Liver (tissue), 9 donors: ENCODE measurements around the gene CCDC8. TPM values are rescaled to one million over a fixed set of nuclear protein-coding genes. Genes with fewer than 3 reads are reported as not detected.

ENCODE experiments used
- DNase-seq: peaks from one replicate; pipeline ENCODE4 v3.0.0-alpha.2; 2017; ENCODE audit warnings: low spot score
- H3K27ac ChIP-seq, 2 donors: one replicate each; pipeline ENCODE4 v1.7.0; 2013; ENCODE audit warnings: inconsistent platforms in 2 of 2, low read length in 2 of 2, control low read depth in 1 of 2, low read depth in 1 of 2, mild to moderate bottlenecking in 1 of 2
- H3K27me3 ChIP-seq, 4 donors: one replicate each; pipeline versions ENCODE4 v1.6.1 to v1.7.0; 2013; ENCODE audit warnings: low read length in 3 of 4, inconsistent platforms in 1 of 4, mild to moderate bottlenecking in 1 of 4, moderate library complexity in 1 of 4; ENCODE audit not compliant: control insufficient read depth in 4 of 4, insufficient read depth in 4 of 4
- H3K36me3 ChIP-seq, 4 donors: one replicate each; pipeline versions ENCODE4 v1.6.1 to v1.7.0; 2013; ENCODE audit warnings: low read length in 3 of 4, mild to moderate bottlenecking in 3 of 4, low read depth in 1 of 4, moderate library complexity in 1 of 4; ENCODE audit not compliant: control insufficient read depth in 4 of 4, insufficient read depth in 3 of 4
- H3K4me1 ChIP-seq, 4 donors: one replicate each; pipeline versions ENCODE4 v1.6.1 to v1.7.0; 2013; ENCODE audit warnings: low read length in 3 of 4, mild to moderate bottlenecking in 3 of 4, moderate library complexity in 1 of 4; ENCODE audit not compliant: control insufficient read depth in 4 of 4, insufficient read depth in 4 of 4
- H3K4me3 ChIP-seq, 3 donors: one replicate each; pipeline versions ENCODE4 v1.6.1 to v1.7.0; 2013; ENCODE audit warnings: low read length in 3 of 3, control low read depth in 1 of 3, low read depth in 1 of 3, mild to moderate bottlenecking in 1 of 3
- H3K9ac ChIP-seq, 2 donors: one replicate each; pipeline ENCODE4 v1.7.0; 2013; ENCODE audit warnings: low read length in 2 of 2, mild to moderate bottlenecking in 2 of 2, moderate library complexity in 2 of 2, control low read depth in 1 of 2, low read depth in 1 of 2
- H3K9me3 ChIP-seq, 4 donors: one replicate each; pipeline versions ENCODE4 v1.6.1 to v1.7.0; 2013; ENCODE audit warnings: low read length in 3 of 4; ENCODE audit not compliant: control insufficient read depth in 4 of 4
- EGR1 ChIP-seq, 2 donors: IDR thresholded peaks; 2 replicates each; pipeline ENCODE4 v1.6.1; 2016 to 2018; ENCODE audit warnings: antibody characterized with exemption in 2 of 2, low read depth in 2 of 2
- FOXA1 ChIP-seq: IDR thresholded peaks from 2 replicates; pipeline ENCODE4 v1.6.1; 2016; ENCODE audit warnings: antibody characterized with exemption
- FOXA2 ChIP-seq: IDR thresholded peaks from 2 replicates; pipeline ENCODE4 v1.6.1; 2016; ENCODE audit warnings: antibody characterized with exemption
- GABPA ChIP-seq, 2 donors: IDR thresholded peaks in 1 of 2; conservative IDR thresholded peaks in 1 of 2; 2 replicates each; pipeline ENCODE4 v1.6.1; 2016; ENCODE audit warnings: antibody characterized with exemption in 2 of 2, mild to moderate bottlenecking in 1 of 2, moderate library complexity in 1 of 2
- HNF4A ChIP-seq, 2 donors: conservative IDR thresholded peaks; 2 replicates each; pipeline ENCODE4 v1.6.1; 2016; ENCODE audit warnings: antibody characterized with exemption in 2 of 2, mild to moderate bottlenecking in 2 of 2
- HNF4G ChIP-seq: IDR thresholded peaks from 2 replicates; pipeline ENCODE4 v1.6.1; 2016; ENCODE audit warnings: antibody characterized with exemption
- JUND ChIP-seq, 2 donors: IDR thresholded peaks; 2 replicates each; pipeline ENCODE4 v1.6.1; 2016; ENCODE audit warnings: antibody characterized with exemption in 2 of 2
- NR2F2 ChIP-seq: IDR thresholded peaks from 2 replicates; pipeline ENCODE4 v1.6.1; 2016; ENCODE audit warnings: antibody characterized with exemption
- RAD21 ChIP-seq, 2 donors: IDR thresholded peaks; 2 replicates each; pipeline ENCODE4 v1.6.1; 2016; ENCODE audit warnings: antibody characterized with exemption in 2 of 2, mild to moderate bottlenecking in 2 of 2
- RXRA ChIP-seq, 2 donors: IDR thresholded peaks; 2 replicates each; pipeline ENCODE4 v1.6.1; 2017 to 2018; ENCODE audit warnings: antibody characterized with exemption in 2 of 2, mild to moderate bottlenecking in 1 of 2
- SP1 ChIP-seq: IDR thresholded peaks from 2 replicates; pipeline ENCODE4 v1.6.1; 2018; ENCODE audit warnings: antibody characterized with exemption, mild to moderate bottlenecking
- YY1 ChIP-seq: IDR thresholded peaks from 2 replicates; pipeline ENCODE4 v1.6.1; 2016; ENCODE audit warnings: antibody characterized with exemption, mild to moderate bottlenecking
- WGBS: extraction: QIAGEN DNeasy Blood & Tissue Kit; methylation state at CpG from one replicate; pipeline ENCODE4 v1.1.7; 2013; 5-methylcytosine and 5-hydroxymethylcytosine counted together
- polyA plus RNA-seq, 2 donors: library from polyadenylated mRNA; stranded (reverse) in 1 of 2; unstranded in 1 of 2; fragments of 200-250 nt in 1 of 2; fragments of >200 nt in 1 of 2; fragmentation: Nextera tagmentation in 1 of 2; extraction: Ambion mirVana in 1 of 2; gene quantifications; one replicate each; pipeline versions ENCODE4 v1.2.1 to v1.2.3, GENCODE V29; 2013 to 2015
- total RNA-seq, 2 donors: library from RNA; depleted of rRNA; stranded (reverse); fragments of >200 nt; gene quantifications; one replicate each; pipeline ENCODE4 v1.2.3, GENCODE V29; 2014
- TF ChIP-seq, protein P1 (sequence below): fragments of 150-350 bp; IDR thresholded peaks from 2 replicates; pipeline ENCODE4 v1.5.1; 2017; ENCODE audit warnings: improper control_type of control experiment, low read depth, low read length; ENCODE audit not compliant: missing input control
- TF ChIP-seq, protein P2 (sequence below): IDR thresholded peaks from 2 replicates; pipeline ENCODE4 v1.6.1; 2016; ENCODE audit warnings: antibody characterized with exemption
- TF ChIP-seq, protein P3 (sequence below): IDR thresholded peaks from 2 replicates; pipeline ENCODE4 v1.6.1; 2016; ENCODE audit warnings: antibody characterized with exemption, mild to moderate bottlenecking
- TF ChIP-seq, protein P4 (sequence below): IDR thresholded peaks from 2 replicates; pipeline ENCODE4 v1.6.1; 2016; ENCODE audit warnings: antibody characterized with exemption
- TF ChIP-seq, protein P5 (sequence below): IDR thresholded peaks from 2 replicates; pipeline ENCODE4 v1.6.1; 2016; ENCODE audit warnings: antibody characterized with exemption
- donor health status: healthy.
- donor health status: healthy.
- donor health status: healthy.
- donor health status: healthy.
- donor health status: healthy.

CCDC8 gene
- total and polyA plus RNA-seq, 4 donors = 0.18 to 5.9 (median 0.62) TPM

DNA sequence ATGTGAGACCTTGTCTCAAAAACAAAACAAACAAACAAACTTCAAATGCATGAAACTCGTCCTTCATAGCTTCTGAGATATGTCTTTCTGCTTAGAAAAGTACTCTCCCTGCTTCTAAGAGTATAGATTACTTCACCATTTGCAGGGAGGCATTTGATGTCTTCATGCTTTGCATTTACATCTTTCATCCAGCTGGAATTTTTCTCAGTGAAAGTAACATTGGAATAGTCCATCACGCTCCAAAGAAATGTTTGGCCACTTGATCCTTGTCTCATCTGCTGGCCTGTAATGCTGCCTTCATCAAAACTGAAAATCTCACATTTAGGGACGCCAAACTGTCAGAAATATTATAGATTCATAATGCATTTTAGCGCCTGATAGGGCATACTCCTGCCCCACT lies 38.8 kb upstream of the CCDC8 start:
- TF ChIP-seq GABPA (IDR thresholded peaks at IDR 0.05 in 1 of 2, conservative IDR thresholded peaks at IDR 0.05 in 1 of 2) (no peak), NR2F2 (no peak), HNF4G (no peak), HNF4A (conservative IDR thresholded peaks at IDR 0.05) (no peak), SP1 (no peak), FOXA2 (no peak), JUND (IDR thresholded peaks at IDR 0.05) (no peak), RAD21 (IDR thresholded peaks at IDR 0.05) (no peak), RXRA (IDR thresholded peaks at IDR 0.05) (no peak), YY1 (no peak)
- TF ChIP-seq, protein P1, sequence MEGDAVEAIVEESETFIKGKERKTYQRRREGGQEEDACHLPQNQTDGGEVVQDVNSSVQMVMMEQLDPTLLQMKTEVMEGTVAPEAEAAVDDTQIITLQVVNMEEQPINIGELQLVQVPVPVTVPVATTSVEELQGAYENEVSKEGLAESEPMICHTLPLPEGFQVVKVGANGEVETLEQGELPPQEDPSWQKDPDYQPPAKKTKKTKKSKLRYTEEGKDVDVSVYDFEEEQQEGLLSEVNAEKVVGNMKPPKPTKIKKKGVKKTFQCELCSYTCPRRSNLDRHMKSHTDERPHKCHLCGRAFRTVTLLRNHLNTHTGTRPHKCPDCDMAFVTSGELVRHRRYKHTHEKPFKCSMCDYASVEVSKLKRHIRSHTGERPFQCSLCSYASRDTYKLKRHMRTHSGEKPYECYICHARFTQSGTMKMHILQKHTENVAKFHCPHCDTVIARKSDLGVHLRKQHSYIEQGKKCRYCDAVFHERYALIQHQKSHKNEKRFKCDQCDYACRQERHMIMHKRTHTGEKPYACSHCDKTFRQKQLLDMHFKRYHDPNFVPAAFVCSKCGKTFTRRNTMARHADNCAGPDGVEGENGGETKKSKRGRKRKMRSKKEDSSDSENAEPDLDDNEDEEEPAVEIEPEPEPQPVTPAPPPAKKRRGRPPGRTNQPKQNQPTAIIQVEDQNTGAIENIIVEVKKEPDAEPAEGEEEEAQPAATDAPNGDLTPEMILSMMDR = no peak
- TF ChIP-seq, protein P2, sequence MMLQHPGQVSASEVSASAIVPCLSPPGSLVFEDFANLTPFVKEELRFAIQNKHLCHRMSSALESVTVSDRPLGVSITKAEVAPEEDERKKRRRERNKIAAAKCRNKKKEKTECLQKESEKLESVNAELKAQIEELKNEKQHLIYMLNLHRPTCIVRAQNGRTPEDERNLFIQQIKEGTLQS = no peak
- TF ChIP-seq, protein P3, sequence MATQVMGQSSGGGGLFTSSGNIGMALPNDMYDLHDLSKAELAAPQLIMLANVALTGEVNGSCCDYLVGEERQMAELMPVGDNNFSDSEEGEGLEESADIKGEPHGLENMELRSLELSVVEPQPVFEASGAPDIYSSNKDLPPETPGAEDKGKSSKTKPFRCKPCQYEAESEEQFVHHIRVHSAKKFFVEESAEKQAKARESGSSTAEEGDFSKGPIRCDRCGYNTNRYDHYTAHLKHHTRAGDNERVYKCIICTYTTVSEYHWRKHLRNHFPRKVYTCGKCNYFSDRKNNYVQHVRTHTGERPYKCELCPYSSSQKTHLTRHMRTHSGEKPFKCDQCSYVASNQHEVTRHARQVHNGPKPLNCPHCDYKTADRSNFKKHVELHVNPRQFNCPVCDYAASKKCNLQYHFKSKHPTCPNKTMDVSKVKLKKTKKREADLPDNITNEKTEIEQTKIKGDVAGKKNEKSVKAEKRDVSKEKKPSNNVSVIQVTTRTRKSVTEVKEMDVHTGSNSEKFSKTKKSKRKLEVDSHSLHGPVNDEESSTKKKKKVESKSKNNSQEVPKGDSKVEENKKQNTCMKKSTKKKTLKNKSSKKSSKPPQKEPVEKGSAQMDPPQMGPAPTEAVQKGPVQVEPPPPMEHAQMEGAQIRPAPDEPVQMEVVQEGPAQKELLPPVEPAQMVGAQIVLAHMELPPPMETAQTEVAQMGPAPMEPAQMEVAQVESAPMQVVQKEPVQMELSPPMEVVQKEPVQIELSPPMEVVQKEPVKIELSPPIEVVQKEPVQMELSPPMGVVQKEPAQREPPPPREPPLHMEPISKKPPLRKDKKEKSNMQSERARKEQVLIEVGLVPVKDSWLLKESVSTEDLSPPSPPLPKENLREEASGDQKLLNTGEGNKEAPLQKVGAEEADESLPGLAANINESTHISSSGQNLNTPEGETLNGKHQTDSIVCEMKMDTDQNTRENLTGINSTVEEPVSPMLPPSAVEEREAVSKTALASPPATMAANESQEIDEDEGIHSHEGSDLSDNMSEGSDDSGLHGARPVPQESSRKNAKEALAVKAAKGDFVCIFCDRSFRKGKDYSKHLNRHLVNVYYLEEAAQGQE = no peak
- TF ChIP-seq, protein P4, sequence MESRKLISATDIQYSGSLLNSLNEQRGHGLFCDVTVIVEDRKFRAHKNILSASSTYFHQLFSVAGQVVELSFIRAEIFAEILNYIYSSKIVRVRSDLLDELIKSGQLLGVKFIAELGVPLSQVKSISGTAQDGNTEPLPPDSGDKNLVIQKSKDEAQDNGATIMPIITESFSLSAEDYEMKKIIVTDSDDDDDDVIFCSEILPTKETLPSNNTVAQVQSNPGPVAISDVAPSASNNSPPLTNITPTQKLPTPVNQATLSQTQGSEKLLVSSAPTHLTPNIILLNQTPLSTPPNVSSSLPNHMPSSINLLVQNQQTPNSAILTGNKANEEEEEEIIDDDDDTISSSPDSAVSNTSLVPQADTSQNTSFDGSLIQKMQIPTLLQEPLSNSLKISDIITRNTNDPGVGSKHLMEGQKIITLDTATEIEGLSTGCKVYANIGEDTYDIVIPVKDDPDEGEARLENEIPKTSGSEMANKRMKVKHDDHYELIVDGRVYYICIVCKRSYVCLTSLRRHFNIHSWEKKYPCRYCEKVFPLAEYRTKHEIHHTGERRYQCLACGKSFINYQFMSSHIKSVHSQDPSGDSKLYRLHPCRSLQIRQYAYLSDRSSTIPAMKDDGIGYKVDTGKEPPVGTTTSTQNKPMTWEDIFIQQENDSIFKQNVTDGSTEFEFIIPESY = no peak
- TF ChIP-seq, protein P5, sequence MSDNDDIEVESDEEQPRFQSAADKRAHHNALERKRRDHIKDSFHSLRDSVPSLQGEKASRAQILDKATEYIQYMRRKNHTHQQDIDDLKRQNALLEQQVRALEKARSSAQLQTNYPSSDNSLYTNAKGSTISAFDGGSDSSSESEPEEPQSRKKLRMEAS = no peak
- no peak for DNase-seq
- H3K36me3 ChIP-seq = no peaks in the 10 kb centered on the region
- no peaks in the 10 kb centered on the region for H3K4me1 ChIP-seq
- H3K9ac ChIP-seq = no peak overlapping the region
- H3K27me3 ChIP-seq = no peaks in the 10 kb centered on the region
- H3K4me3 ChIP-seq = no peak overlapping the region
- WGBS = 36% methylated on average over 4 of the region's 4 CpGs
- H3K27ac ChIP-seq = no peak overlapping the region
- H3K9me3 ChIP-seq = no peaks in the 10 kb centered on the region

DNA sequence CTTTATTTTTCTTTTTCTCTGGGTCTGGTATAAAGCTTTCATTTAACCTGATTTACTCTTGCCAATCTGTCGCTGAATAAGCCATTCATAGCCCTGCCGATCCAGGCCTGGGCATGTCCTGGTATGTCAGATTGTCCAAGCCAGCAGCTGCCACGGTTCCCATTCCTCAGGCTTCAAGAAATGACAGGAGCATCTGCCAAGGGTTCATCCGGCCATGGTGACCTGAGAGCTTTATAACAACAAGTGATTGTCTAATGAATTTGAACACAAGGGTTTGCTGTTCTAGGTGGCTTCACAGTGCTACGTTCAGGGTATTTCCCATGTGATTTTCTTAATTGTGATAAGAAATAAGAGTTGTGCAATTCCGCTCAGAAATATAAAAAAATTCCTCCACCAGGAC lies 38.0 kb upstream of the CCDC8 start:
- TF ChIP-seq EGR1 (IDR thresholded peaks at IDR 0.05; ENCODE audit: low read depth in 2 of 2) (no peak), JUND (IDR thresholded peaks at IDR 0.05) (no peak), RAD21 (IDR thresholded peaks at IDR 0.05) (no peak), FOXA1 (no peak), NR2F2 (no peak), YY1 (no peak), HNF4G (no peak)
- TF ChIP-seq, protein P4 = no peak
- TF ChIP-seq, protein P2 = no peak
- TF ChIP-seq, protein P1 = no peak
- Histone ChIP-seq H3K4me3 (no peak overlapping the region), H3K9ac (no peak overlapping the region), H3K4me1 (no peaks in the 10 kb centered on the region), H3K36me3 (no peaks in the 10 kb centered on the region), H3K9me3 (no peaks in the 10 kb centered on the region), H3K27ac (no peak overlapping the region), H3K27me3 (no peaks in the 10 kb centered on the region)
- DNase-seq = no peak
- 80% methylated on average over 6 of the region's 6 CpGs for WGBS
